A549 (cell line): Measurements from ENCODE around the gene CCDC116. TPM values are rescaled to one million over a fixed set of nuclear protein-coding genes. Genes with fewer than 3 reads are reported as not detected.

Source experiments
- ATAC-seq, 2 experiments: fragments of 200-7000 bp in 1 of 2; fragments of >200 bp in 1 of 2; cut with Nextera tagmentation in 1 of 2; cut with Tn5 transposase in 1 of 2; 3 replicates each; pipeline versions ENCODE4 v1.8.0 to v1.9.1; 2018 to 2020; ENCODE audit warnings: mild to moderate bottlenecking in 1 of 2, moderate library complexity in 1 of 2
- CTCF ChIA-PET: fragments of 300-600 bp; sonication (Branson Sonifier 250); formaldehyde crosslinking; extraction: SDS; loops from one replicate; lab custom pipeline; 2021; ENCODE audit warnings: antibody characterized with exemption, inconsistent platforms; lab: Yijun Ruan, JAX
- POLR2A ChIA-PET: fragments of 350-600 bp; formaldehyde crosslinking; extraction: SDS; loops from one replicate; lab custom pipeline; 2021; ENCODE audit warnings: antibody characterized with exemption, inconsistent platforms; lab: Yijun Ruan, JAX
- DNase-seq, 2 experiments: peaks; one replicate each; pipeline versions ENCODE4 v3.0.0 to v3.0.0-alpha.2; 2011 to 2016; ENCODE audit warnings: low read depth in 1 of 2, low spot score in 1 of 2
- FAIRE-seq: peaks from 2 replicates; lab custom pipeline; 2011; peaks lifted over from hg19 to GRCh38; lab: Jason Lieb, UNC
- H3K27ac ChIP-seq, 2 experiments: fragments of >200 bp; sonication (Bioruptor Twin); formaldehyde crosslinking; 3 replicates each; pipeline ENCODE4 v1.5.1; 2016 to 2017
- H3K4me1 ChIP-seq: fragments of >200 bp; sonication (Bioruptor Twin); formaldehyde crosslinking; 3 replicates; pipeline ENCODE4 v1.6.1; 2016
- H3K4me2 ChIP-seq: fragments of >200 bp; sonication (Bioruptor Twin); formaldehyde crosslinking; 3 replicates; pipeline ENCODE4 v1.6.1; 2016
- H3K4me3 ChIP-seq: fragments of >200 bp; sonication (Bioruptor Twin); formaldehyde crosslinking; 3 replicates; pipeline ENCODE4 v1.5.1; 2016
- H3K9me3 ChIP-seq: fragments of >200 bp; sonication (Bioruptor Twin); formaldehyde crosslinking; 3 replicates; pipeline ENCODE4 v1.6.1; 2016
- BHLHE40 ChIP-seq: IDR thresholded peaks from 2 replicates; pipeline ENCODE4 v1.6.1; 2012; ENCODE audit warnings: low read depth, low read length, inconsistent platforms
- CBX8 ChIP-seq: fragments of 200-600 bp; sonication (generic); IDR thresholded peaks from 2 replicates; pipeline ENCODE4 v1.6.1; 2016
- CHD2 ChIP-seq: fragments of 150-350 bp; IDR thresholded peaks from 2 replicates; pipeline ENCODE4 v1.6.1; 2014; ENCODE audit warnings: low read length; ENCODE audit not compliant: partially characterized antibody
- EHMT2 ChIP-seq: fragments of 200-600 bp; sonication (generic); IDR thresholded peaks from 2 replicates; pipeline ENCODE4 v1.6.1; 2016; ENCODE audit warnings: antibody characterized with exemption, low read depth, mild to moderate bottlenecking, moderate library complexity
- FOSL2 ChIP-seq, 2 experiments: fragments of 450-650 bp in 1 of 2; fragments of >200 bp in 1 of 2; sonication (Bioruptor Twin) in 1 of 2; formaldehyde crosslinking; IDR thresholded peaks; 2 replicates each; pipeline versions ENCODE4 v1.5.0 to v1.6.1; 2016 to 2020; ENCODE audit warnings: mild to moderate bottlenecking in 1 of 2, moderate library complexity in 1 of 2
- HDAC2 ChIP-seq: fragments of 200-600 bp; sonication (generic); IDR thresholded peaks from 2 replicates; pipeline ENCODE4 v1.6.1; 2016
- HEYL ChIP-seq: fragments of 250-450 bp; sonication (Bioruptor Pico); IDR thresholded peaks from 2 replicates; pipeline ENCODE4 v1.8.0; 2021; ENCODE audit warnings: mild to moderate bottlenecking, moderate library complexity
- JUN ChIP-seq, 2 experiments: fragments of >200 bp; sonication (Bioruptor Twin); formaldehyde crosslinking; IDR thresholded peaks; 2 replicates in 1 of 2; 3 replicates in 1 of 2; pipeline ENCODE4 v1.6.1; 2016 to 2017
- MAFK ChIP-seq: fragments of 450-650 bp; IDR thresholded peaks from 2 replicates; pipeline ENCODE4 v1.6.1; 2014; ENCODE audit not compliant: partially characterized antibody
- MYC ChIP-seq: IDR thresholded peaks from 2 replicates; pipeline ENCODE4 v1.6.1; 2012; ENCODE audit warnings: mild to moderate bottlenecking, inconsistent platforms, low read length, improper control_type of control experiment, borderline replicate concordance
- NPAS2 ChIP-seq: fragments of 250-450 bp; sonication (Bioruptor Pico); IDR thresholded peaks from 2 replicates; pipeline ENCODE4 v1.8.0; 2022; ENCODE audit warnings: mild to moderate bottlenecking, moderate library complexity, borderline replicate concordance
- NR3C1 ChIP-seq: fragments of >200 bp; sonication (Bioruptor Twin); formaldehyde crosslinking; IDR thresholded peaks from 3 replicates; pipeline ENCODE4 v1.6.1; 2017
- PHF8 ChIP-seq: fragments of 200-600 bp; sonication (generic); IDR thresholded peaks from 2 replicates; pipeline ENCODE4 v1.6.1; 2016; ENCODE audit warnings: low read depth, mild to moderate bottlenecking, antibody characterized with exemption, moderate library complexity, borderline replicate concordance
- RAD21 ChIP-seq, 2 experiments: fragments of >200 bp in 1 of 2; sonication (Bioruptor Twin) in 1 of 2; formaldehyde crosslinking in 1 of 2; IDR thresholded peaks in 1 of 2; conservative IDR thresholded peaks in 1 of 2; 2 replicates in 1 of 2; 3 replicates in 1 of 2; pipeline ENCODE4 v1.6.1; 2012 to 2018; ENCODE audit warnings: inconsistent platforms in 1 of 2
- RARB ChIP-seq: fragments of 250-450 bp; sonication (Bioruptor Pico); IDR thresholded peaks from 2 replicates; pipeline ENCODE4 v1.8.0; 2021; ENCODE audit warnings: mild to moderate bottlenecking, moderate library complexity
- RFX5 ChIP-seq: fragments of 450-650 bp; IDR thresholded peaks from 2 replicates; pipeline ENCODE4 v1.7.1; 2014; ENCODE audit warnings: antibody characterized with exemption, mild to moderate bottlenecking, moderate library complexity
- RNF2 ChIP-seq: fragments of 200-600 bp; sonication (generic); IDR thresholded peaks from 2 replicates; pipeline ENCODE4 v1.6.1; 2016; ENCODE audit warnings: low read depth, mild to moderate bottlenecking, antibody characterized with exemption, moderate library complexity, borderline replicate concordance
- TFCP2L1 ChIP-seq: fragments of 250-450 bp; sonication (Bioruptor Pico); IDR thresholded peaks from 2 replicates; pipeline ENCODE4 v1.5.0; 2021; ENCODE audit warnings: mild to moderate bottlenecking
- TP53 ChIP-seq: fragments of 250-450 bp; sonication (Bioruptor Pico); IDR thresholded peaks from 2 replicates; pipeline ENCODE4 v1.5.0; 2021; ENCODE audit warnings: mild to moderate bottlenecking, moderate library complexity
- ZFP36 ChIP-seq: fragments of 450-650 bp; IDR thresholded peaks from 2 replicates; pipeline ENCODE4 v1.6.1; 2014; ENCODE audit warnings: borderline replicate concordance; ENCODE audit not compliant: partially characterized antibody
- ZNF302 ChIP-seq: fragments of 250-450 bp; sonication (Bioruptor Pico); IDR thresholded peaks from 2 replicates; pipeline ENCODE4 v1.9.0; 2021; ENCODE audit warnings: inconsistent platforms, mild to moderate bottlenecking, moderate library complexity
- WGBS: methylation state at CpG from one replicate; pipeline ENCODE4 v1.1.6; 2017; ENCODE audit errors: missing lambda C conversion rate; 5-methylcytosine and 5-hydroxymethylcytosine counted together
- polyA plus RNA-seq, 4 experiments: library from polyadenylated mRNA; depleted of rRNA in 3 of 4; stranded (reverse); fragments of >200 nt; fragmentation: RNase III in 1 of 4; extraction: RNeasy Plus Mini Kit Qiagen cat#74134 plus additional on column Dnase treatment in 1 of 4; gene quantifications; 2 replicates in 3 of 4; 3 replicates in 1 of 4; pipeline ENCODE4 v1.2.3, GENCODE V29; 2011 to 2017
- TF ChIP-seq, protein P1 (sequence below): IDR thresholded peaks from 2 replicates; pipeline ENCODE4 v1.6.1; 2012
- TF ChIP-seq, protein P2 (sequence below): fragments of >200 bp; sonication (Bioruptor Twin); formaldehyde crosslinking; IDR thresholded peaks from 3 replicates; pipeline ENCODE4 v1.5.1; 2016
- TF ChIP-seq, protein P3 (sequence below): IDR thresholded peaks from 2 replicates; pipeline ENCODE4 v1.6.1; 2012

Gene CCDC116
- polyA plus RNA-seq, 2 of the 4 experiments (the other 2 are of a cell fraction), result 0.06 TPM; not detected in 1

DNA sequence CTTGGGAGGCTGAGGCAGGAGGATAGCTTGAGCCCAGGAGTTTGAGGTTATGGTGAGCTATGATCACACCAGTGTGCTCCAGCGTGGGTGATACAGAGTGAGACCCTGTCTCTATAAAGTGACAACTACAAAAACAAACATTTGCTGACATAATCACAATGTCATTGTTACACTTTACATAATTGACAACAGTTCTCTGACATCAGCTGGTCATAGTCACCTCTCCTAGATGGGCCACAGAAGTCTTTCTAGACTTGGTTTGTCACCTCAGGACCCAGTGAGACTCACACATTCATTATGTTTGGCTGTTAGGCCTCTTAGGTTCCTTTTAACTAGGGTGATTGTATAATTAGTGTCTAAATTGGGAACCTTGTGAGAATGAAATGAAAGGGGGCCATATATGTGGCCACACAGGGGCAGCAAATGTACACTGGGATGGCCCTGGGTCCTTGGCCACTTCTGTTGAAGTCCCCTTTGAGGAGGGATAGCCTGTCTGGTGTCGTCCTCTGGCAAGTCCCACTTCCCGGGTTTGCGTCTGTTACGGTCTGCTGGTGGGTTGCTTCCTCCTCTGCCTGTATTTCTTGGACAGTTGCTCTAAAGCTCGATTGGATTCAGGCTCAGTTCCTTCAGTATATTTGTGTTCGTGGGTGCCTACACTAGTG lies 27.4 kb downstream of the CCDC116 start:
- CTCF ChIA-PET, result interaction anchor here (1.4 kb wide), 2 partner anchors 13 to 17 kb away, joined by 4 to 6 read pairs; partner anchors contain the start of gene SDF2L1
- POLR2A ChIA-PET, result interaction anchor here (0.7 kb wide), 1 partner anchor 31 kb away, joined by 6 read pairs; no protein-coding TSS in a partner anchor

DNA sequence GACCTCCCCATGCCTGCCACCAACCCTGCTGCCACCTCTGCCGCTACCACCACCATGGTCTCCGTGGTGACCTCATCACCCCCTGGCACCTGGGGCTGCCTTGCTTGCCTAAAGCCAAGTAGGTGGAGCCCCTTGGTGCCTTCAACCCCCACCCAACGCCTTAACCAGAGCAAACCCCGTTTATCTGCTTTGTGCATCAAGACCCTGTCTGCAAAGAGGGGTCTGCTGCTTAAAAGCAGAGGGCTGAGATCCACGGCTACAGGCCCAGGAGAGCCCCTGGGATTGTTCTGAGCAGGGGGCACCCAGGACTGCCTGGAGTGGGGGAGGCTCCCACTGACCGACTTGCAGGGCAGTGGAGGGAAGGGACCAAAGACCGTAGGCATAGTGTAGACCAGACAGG lies 28.3 kb downstream of the CCDC116 start:
- Histone ChIP-seq H3K27ac (no peak overlapping the region), H3K4me1 (0 out of 3 replicates have a peak, but pooled peaks cover 4% of the 10 kb centered on the region), H3K4me2 (no peak overlapping the region), H3K4me3 (no peak overlapping the region), H3K9me3 (no peaks in the 10 kb centered on the region)
- ChIA-PET CTCF (interaction anchor here (1.4 kb wide), 2 partner anchors 14 to 18 kb away, joined by 4 to 6 read pairs; partner anchors contain the start of gene SDF2L1), POLR2A (no interaction called here)
- TF ChIP-seq NR3C1 (no peak), RNF2 (no peak), TP53 (no peak), CHD2 (no peak), MAFK (no peak), BHLHE40 (no peak), TFCP2L1 (CRISPR knock-in tag) (no peak), PHF8 (no peak), HEYL (CRISPR knock-in tag) (no peak), FOSL2 (IDR thresholded peaks at IDR 0.05) (no peak), FOSL2 (CRISPR knock-in tag; IDR thresholded peaks at IDR 0.05) (no peak), JUN (IDR thresholded peaks at IDR 0.05) (no peak)
- no peak for ATAC-seq
- WGBS, result 73% methylated on average over 5 of the region's 7 CpGs
- no peak for FAIRE-seq
- no peak for DNase-seq

More for the DNA sequence above, 27.4 kb downstream of the CCDC116 start:
- TF ChIP-seq, protein P1, sequence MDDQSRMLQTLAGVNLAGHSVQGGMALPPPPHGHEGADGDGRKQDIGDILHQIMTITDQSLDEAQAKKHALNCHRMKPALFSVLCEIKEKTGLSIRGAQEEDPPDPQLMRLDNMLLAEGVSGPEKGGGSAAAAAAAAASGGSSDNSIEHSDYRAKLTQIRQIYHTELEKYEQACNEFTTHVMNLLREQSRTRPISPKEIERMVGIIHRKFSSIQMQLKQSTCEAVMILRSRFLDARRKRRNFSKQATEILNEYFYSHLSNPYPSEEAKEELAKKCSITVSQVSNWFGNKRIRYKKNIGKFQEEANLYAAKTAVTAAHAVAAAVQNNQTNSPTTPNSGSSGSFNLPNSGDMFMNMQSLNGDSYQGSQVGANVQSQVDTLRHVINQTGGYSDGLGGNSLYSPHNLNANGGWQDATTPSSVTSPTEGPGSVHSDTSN, result no peak
- TF ChIP-seq PHF8 (no peak), FOSL2 (IDR thresholded peaks at IDR 0.05) (no peak), FOSL2 (CRISPR knock-in tag; IDR thresholded peaks at IDR 0.05) (no peak), RARB (no peak), MAFK (peak; percentile 56)
- TF ChIP-seq, all 56 proteins: peak for 1
- no peak for ATAC-seq
- Histone ChIP-seq H3K4me2 (no peak overlapping the region), H3K27ac (no peak overlapping the region), H3K4me3 (no peak overlapping the region), H3K4me1 (0 out of 3 replicates have a peak, but pooled peaks cover 4% of the 10 kb centered on the region), H3K9me3 (no peaks in the 10 kb centered on the region)
- no peak for FAIRE-seq
- WGBS, result 73% methylated on average over 6 of the region's 7 CpGs
- DNase-seq, result no peak

DNA sequence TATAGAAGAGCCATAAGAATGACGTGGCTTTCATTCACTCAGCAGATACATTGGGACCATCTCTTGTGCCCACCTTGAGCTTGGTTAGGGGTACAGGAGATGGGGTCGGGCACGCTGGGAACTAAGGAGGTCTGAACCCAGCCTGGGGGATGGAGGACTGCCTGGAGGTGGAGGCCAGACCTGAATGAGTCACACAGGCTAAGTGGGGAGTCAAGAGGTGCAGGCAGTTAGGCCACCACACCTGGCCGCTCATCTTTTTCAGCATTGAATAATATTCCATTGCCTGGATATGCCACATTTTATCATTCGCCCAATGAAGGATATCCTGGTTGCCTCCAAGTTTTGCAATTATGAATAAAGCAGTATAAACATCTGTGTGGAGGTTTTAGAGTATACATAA lies 29.4 kb downstream of the CCDC116 start:
- Histone ChIP-seq H3K9me3 (no peaks in the 10 kb centered on the region), H3K4me1 (peaks cover 4% of the 10 kb centered on the region; the same call in 1 of the 3 replicates), H3K4me2 (no peak overlapping the region), H3K27ac (no peak overlapping the region), H3K4me3 (no peak overlapping the region)
- 85% methylated on average over 5 of the region's 5 CpGs for WGBS
- no peak for FAIRE-seq
- POLR2A ChIA-PET, result no interaction called here
- no peak for ATAC-seq
- DNase-seq, result no peak
- no peak for TF ChIP-seq RFX5
- TF ChIP-seq ZFP36, result peak; percentile 7
- TF ChIP-seq, all 56 proteins: peak for 1
- CTCF ChIA-PET, result no interaction called here

DNA sequence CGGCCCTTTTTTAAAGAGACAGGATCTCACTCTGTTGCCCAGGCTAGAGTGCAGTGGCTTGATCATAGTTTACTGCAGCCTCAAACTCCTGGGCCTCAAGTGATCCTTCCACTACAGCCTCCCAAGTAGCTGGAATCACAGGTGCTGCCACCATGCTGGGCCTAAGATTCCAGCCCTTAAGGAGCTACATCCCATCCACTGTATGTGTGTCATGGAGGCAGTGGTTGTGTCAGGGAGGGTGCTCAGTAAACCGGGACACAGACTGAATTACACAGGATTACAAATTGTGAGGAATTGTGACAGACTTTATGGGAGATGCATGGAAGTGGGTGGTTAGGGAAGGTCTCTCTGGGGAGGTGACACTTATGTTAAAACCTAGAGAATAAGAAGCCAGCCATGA lies 31.2 kb downstream of the CCDC116 start:
- H3K27ac ChIP-seq, result no peak overlapping the region
- ChIA-PET POLR2A (no interaction called here), CTCF (interaction anchor here (1.5 kb wide), 1 partner anchor 21 kb away, joined by 4 read pairs; the partner anchor contains the start of gene SDF2L1)
- no peaks in the 10 kb centered on the region; the same call in 2 of the 3 replicates for H3K4me1 ChIP-seq
- no peak overlapping the region for H3K4me2 ChIP-seq
- FAIRE-seq (no peak), ATAC-seq (no peak), DNase-seq (no peak)
- WGBS, result 40% methylated on average over 2 of the region's 2 CpGs
- H3K9me3 ChIP-seq, result no peaks in the 10 kb centered on the region
- H3K4me3 ChIP-seq, result no peak overlapping the region
- TF ChIP-seq RAD21 (conservative IDR thresholded peaks at IDR 0.05 in 1 of 2, IDR thresholded peaks at IDR 0.05 in 1 of 2), result no peak
- TF ChIP-seq, protein P2, sequence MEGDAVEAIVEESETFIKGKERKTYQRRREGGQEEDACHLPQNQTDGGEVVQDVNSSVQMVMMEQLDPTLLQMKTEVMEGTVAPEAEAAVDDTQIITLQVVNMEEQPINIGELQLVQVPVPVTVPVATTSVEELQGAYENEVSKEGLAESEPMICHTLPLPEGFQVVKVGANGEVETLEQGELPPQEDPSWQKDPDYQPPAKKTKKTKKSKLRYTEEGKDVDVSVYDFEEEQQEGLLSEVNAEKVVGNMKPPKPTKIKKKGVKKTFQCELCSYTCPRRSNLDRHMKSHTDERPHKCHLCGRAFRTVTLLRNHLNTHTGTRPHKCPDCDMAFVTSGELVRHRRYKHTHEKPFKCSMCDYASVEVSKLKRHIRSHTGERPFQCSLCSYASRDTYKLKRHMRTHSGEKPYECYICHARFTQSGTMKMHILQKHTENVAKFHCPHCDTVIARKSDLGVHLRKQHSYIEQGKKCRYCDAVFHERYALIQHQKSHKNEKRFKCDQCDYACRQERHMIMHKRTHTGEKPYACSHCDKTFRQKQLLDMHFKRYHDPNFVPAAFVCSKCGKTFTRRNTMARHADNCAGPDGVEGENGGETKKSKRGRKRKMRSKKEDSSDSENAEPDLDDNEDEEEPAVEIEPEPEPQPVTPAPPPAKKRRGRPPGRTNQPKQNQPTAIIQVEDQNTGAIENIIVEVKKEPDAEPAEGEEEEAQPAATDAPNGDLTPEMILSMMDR, result no peak
- no peak for TF ChIP-seq ZNF302 (CRISPR knock-in tag)
- TF ChIP-seq, protein P3, sequence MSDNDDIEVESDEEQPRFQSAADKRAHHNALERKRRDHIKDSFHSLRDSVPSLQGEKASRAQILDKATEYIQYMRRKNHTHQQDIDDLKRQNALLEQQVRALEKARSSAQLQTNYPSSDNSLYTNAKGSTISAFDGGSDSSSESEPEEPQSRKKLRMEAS, result no peak
- TF ChIP-seq MYC, result no peak
- TF ChIP-seq NPAS2 (CRISPR knock-in tag), result no peak
- no peak for TF ChIP-seq HDAC2
- no peak for TF ChIP-seq CBX8
- TF ChIP-seq EHMT2, result no peak
- no peak for TF ChIP-seq HEYL (CRISPR knock-in tag)
- TF ChIP-seq FOSL2 (IDR thresholded peaks at IDR 0.05), result no peak
- no peak for TF ChIP-seq FOSL2 (CRISPR knock-in tag; IDR thresholded peaks at IDR 0.05)
